ENCODE data around the gene HSD17B10. TPM values are rescaled to one million over a fixed set of nuclear protein-coding genes. Genes with fewer than 3 reads are reported as not detected.

Gene HSD17B10
- 10 to 100 TPM; 32.6 to 32.8 TPM for total RNA-seq
- 100 to 1,000 TPM; 127 to 128 TPM for polyA plus RNA-seq

DNA sequence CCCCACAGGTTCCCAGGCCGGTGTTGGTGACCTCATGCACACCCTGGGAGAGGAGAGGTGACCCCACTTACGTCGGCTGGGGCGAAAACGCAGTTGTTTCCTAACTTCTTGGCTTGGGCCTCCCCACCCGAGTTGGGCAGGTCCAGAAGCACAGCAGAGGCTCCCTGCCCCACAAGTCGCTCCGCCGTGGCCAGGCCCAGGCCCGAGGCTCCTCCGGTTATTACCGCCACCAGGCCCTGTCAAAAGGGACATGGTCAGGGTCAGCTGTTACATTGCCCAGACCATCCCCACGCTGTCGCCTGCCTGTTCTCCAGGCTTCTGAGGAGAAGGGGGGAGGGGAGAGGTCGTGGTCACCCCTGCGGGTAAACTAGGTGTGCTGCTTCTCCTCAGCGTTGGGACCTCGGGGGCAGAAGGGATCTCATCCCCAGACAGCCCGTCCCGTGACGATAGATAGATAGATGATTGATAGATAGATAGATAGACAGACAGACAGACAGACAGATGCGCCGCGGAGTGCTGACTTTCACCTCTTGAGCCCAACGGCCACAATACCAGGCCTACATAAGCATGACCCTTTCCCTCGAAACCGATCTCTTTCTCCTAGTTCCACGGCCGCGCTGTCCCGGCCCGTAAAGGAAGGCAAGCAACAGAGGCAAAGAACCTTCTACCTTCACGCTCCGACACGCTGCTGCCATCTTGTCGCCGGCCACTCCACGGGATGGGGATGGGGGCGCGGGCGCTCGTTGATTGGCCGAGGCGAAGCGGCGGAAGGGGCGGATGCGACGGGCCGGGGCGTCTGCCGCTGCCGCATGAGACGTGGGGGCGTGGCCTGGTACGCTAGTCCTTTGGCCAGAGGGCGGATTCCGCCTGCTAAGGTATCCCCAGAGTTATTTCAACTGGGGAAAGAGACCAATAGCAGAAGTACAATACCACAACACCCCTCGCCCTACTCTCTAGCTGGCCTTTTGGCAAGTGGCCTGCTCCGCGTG is at the start of gene HSD17B10:
Gene HSD17B10, minus strand, starts transcription at position 720 of the 989 bp plus-strand sequence. Its CDS starts 25 bp downstream, at position 695.
- no peaks in the 10 kb centered on the region for H3K9me3 Mint-ChIP-seq
- H3K4me1 ChIP-seq (ENCODE audit: insufficient read depth, low read length) = peaks cover 15% of the 10 kb centered on the region
- ChIA-PET CTCF (ENCODE audit: partially characterized antibody) (interaction anchor here (1.4 to 5.3 kb wide), 3 partner anchors 11 to 121 kb away, joined by 3 to 38 read pairs (median 5); partner anchors contain the start of gene RIBC1), POLR2A (ENCODE audit: partially characterized antibody) (interaction anchor here (1.4 to 3.7 kb wide), 2 partner anchors 9 to 11 kb away, joined by 3 to 24 read pairs; partner anchors contain the start of genes RIBC1 and SMC1A)
- peak within 1 kb of the TSS; percentile 47 to 72 for H3K4me3 ChIP-seq (ENCODE audit: low read length in 2 of 2)
- H3K4me3 Mint-ChIP-seq = peak within 1 kb of the TSS; percentile 88 to 98 (median 94)
- peak within 1 kb of the TSS; percentile 75 for H3K27ac ChIP-seq (ENCODE audit: low read depth, low read length)
- H3K27ac Mint-ChIP-seq = peak within 1 kb of the TSS; percentile 88 to 99 (median 95)
- DNase-seq = peak; percentile 81 to 85 (median 85)
- no peaks in the 10 kb centered on the region for H3K27me3 ChIP-seq (ENCODE audit: insufficient read depth, low read length)
- H3K27me3 Mint-ChIP-seq = peaks cover 0 to 2% of the 10 kb centered on the region in 2 donors
- H3K36me3 ChIP-seq (ENCODE audit: insufficient read depth, low read length) = peaks cover 4% of the 10 kb centered on the region
- peaks cover 7 to 21% (median 14%) of the 10 kb centered on the region in 4 donors for H3K4me1 Mint-ChIP-seq
- H3K36me3 Mint-ChIP-seq = peaks cover 3 to 25% of the 10 kb centered on the region in 2 donors
- H3K9me3 ChIP-seq (ENCODE audit: control insufficient read depth in 1 of 2, low read length in 2 of 2) = no peaks in the 10 kb centered on the region
- intact Hi-C loops (cut with micrococcal nuclease) = loop anchor here (1.0 kb wide), 1 partner anchor 12 kb away; the partner anchor contains the start of genes RIBC1 and SMC1A

DNA sequence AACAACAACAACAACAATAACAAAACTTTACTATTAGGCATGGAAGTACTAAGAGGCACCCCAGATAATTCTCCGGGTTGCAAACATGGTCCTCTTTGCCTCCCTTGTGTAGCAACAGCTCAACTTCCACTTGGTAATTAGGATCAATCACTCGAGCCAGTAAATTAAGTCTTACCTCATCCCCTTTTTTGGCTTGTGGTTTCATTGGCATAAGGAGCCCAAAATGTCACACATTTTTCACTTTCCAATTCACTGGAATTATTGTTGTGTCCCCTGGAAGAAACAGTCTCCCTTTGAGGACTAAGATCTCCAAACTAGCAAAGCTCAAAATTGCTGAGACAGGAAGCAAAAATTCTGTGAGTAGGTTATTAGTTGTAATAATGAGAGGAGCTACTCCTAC is 49.2 kb upstream of the HSD17B10 start:
- no peak overlapping the region for H3K27ac Mint-ChIP-seq
- no peaks in the 10 kb centered on the region for H3K9me3 Mint-ChIP-seq
- H3K4me3 Mint-ChIP-seq = no peak overlapping the region
- Histone ChIP-seq H3K27ac (ENCODE audit: low read depth, low read length) (no peak overlapping the region), H3K36me3 (ENCODE audit: insufficient read depth, low read length) (no peaks in the 10 kb centered on the region), H3K4me3 (ENCODE audit: low read length in 2 of 2) (no peak overlapping the region), H3K4me1 (ENCODE audit: insufficient read depth, low read length) (no peaks in the 10 kb centered on the region), H3K27me3 (ENCODE audit: insufficient read depth, low read length) (no peaks in the 10 kb centered on the region), H3K9me3 (ENCODE audit: control insufficient read depth in 1 of 2, low read length in 2 of 2) (no peaks in the 10 kb centered on the region)
- CTCF ChIA-PET (ENCODE audit: partially characterized antibody) = interaction anchor here (1.5 to 5.1 kb wide), 3 partner anchors 165 to 189 kb away, joined by 4 to 61 read pairs (median 40); no protein-coding TSS in a partner anchor
- no peak for DNase-seq
- intact Hi-C loops (cut with micrococcal nuclease) = no loop called here
- POLR2A ChIA-PET (ENCODE audit: partially characterized antibody) = no interaction called here
- peaks cover 0 to 2% of the 10 kb centered on the region in 2 donors for H3K27me3 Mint-ChIP-seq
- H3K4me1 Mint-ChIP-seq = peaks cover 0 to 15% (median 0%) of the 10 kb centered on the region in 4 donors
- H3K36me3 Mint-ChIP-seq = no peaks in the 10 kb centered on the region

DNA sequence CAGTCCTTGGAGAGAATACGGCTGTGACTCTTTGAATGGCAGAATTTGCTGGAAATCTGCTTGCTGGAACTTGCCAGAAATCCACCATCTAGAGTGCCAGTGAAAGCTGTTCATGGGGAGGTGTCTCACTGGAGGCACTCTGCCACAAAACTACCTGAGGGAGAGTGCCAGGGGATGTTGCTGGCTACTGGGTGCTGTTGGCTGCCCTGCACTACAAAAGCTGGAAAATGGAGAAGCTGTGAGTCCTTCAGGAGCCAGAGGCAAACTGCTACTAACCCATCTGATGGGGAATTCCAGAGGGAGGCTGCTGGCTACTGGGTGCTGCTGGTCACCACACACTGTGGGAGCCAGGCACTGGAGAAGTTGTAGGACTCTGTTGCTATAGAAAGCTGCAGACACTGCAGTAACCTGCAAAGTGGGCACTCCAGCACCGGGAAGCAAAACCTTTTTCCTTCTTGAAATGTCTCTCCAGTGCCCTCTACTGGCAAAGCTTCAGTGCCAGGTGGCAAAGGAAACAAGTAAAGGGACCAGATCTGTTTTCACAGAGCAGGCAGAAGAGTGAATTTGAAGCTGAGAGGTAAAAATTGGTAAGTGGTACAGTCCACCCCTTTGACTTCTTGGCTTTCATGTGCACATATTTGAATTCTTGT is 47.8 kb upstream of the HSD17B10 start:
- no peaks in the 10 kb centered on the region for H3K9me3 Mint-ChIP-seq
- H3K36me3 ChIP-seq (ENCODE audit: insufficient read depth, low read length) = no peaks in the 10 kb centered on the region
- DNase-seq = peak; percentile 37 to 51 (median 45)
- no peak overlapping the region for H3K27ac ChIP-seq (ENCODE audit: low read depth, low read length)
- H3K4me3 ChIP-seq (ENCODE audit: low read length in 2 of 2) = no peak overlapping the region
- no peak overlapping the region for H3K27ac Mint-ChIP-seq
- no peaks in the 10 kb centered on the region for H3K4me1 ChIP-seq (ENCODE audit: insufficient read depth, low read length)
- peaks cover 2% of the 10 kb centered on the region in 2 donors for H3K27me3 Mint-ChIP-seq
- no peaks in the 10 kb centered on the region for H3K36me3 Mint-ChIP-seq
- no peaks in the 10 kb centered on the region for H3K9me3 ChIP-seq (ENCODE audit: control insufficient read depth in 1 of 2, low read length in 2 of 2)
- no peak overlapping the region for H3K4me3 Mint-ChIP-seq
- ChIA-PET CTCF (ENCODE audit: partially characterized antibody) (interaction anchor here (0.6 to 5.1 kb wide), 17 partner anchors 9 to 198 kb away, joined by 3 to 61 read pairs (median 4); partner anchors contain the start of genes RIBC1 and SMC1A), POLR2A (ENCODE audit: partially characterized antibody) (no interaction called here)
- no peaks in the 10 kb centered on the region for H3K27me3 ChIP-seq (ENCODE audit: insufficient read depth, low read length)
- intact Hi-C loops (cut with micrococcal nuclease) = loop anchor here (1.0 kb wide), 2 partner anchors 165 to 169 kb away; no protein-coding TSS in a partner anchor
- H3K4me1 Mint-ChIP-seq = peaks cover 0 to 15% (median 0%) of the 10 kb centered on the region in 4 donors

DNA sequence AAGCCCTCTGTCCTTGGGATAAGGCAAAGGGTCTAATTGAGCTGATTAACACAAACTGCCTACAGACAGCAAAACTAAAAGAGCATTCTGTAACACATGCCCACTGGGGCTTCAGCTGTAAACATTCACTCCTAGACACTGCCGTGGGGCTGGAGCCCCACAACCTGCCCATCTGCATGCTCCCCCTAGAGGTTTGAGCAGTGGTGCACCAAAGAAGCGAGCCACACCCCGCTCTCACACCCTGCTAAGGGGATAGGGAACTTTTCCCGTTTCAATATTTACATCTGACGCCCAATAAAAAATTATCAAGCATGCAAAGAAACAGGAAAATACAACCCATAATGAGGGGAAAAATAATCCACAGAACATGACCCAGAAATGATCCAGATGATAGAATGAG is 46.9 kb upstream of the HSD17B10 start:
- peak in 1 of 5 donors; percentile 6 for DNase-seq
- H3K4me3 Mint-ChIP-seq = peak overlapping the region in 1 of 8 donors; percentile 52
- no peaks in the 10 kb centered on the region for H3K36me3 Mint-ChIP-seq
- H3K9me3 Mint-ChIP-seq = no peaks in the 10 kb centered on the region
- no peaks in the 10 kb centered on the region for H3K4me1 ChIP-seq (ENCODE audit: insufficient read depth, low read length)
- no peaks in the 10 kb centered on the region for H3K36me3 ChIP-seq (ENCODE audit: insufficient read depth, low read length)
- no peak overlapping the region for H3K27ac Mint-ChIP-seq
- H3K4me1 Mint-ChIP-seq = peaks cover 0 to 15% (median 0%) of the 10 kb centered on the region in 4 donors
- ChIA-PET CTCF (ENCODE audit: partially characterized antibody) (interaction anchor here (1.1 to 5.1 kb wide), 7 partner anchors 20 to 197 kb away, joined by 3 to 61 read pairs (median 17); partner anchors contain the start of genes RIBC1 and SMC1A), POLR2A (ENCODE audit: partially characterized antibody) (no interaction called here)
- peaks cover 2 to 3% of the 10 kb centered on the region in 2 donors for H3K27me3 Mint-ChIP-seq
- H3K27ac ChIP-seq (ENCODE audit: low read depth, low read length) = no peak overlapping the region
- intact Hi-C loops (cut with micrococcal nuclease) = no loop called here
- H3K27me3 ChIP-seq (ENCODE audit: insufficient read depth, low read length) = no peaks in the 10 kb centered on the region
- no peak overlapping the region for H3K4me3 ChIP-seq (ENCODE audit: low read length in 2 of 2)
- no peaks in the 10 kb centered on the region for H3K9me3 ChIP-seq (ENCODE audit: control insufficient read depth in 1 of 2, low read length in 2 of 2)

DNA sequence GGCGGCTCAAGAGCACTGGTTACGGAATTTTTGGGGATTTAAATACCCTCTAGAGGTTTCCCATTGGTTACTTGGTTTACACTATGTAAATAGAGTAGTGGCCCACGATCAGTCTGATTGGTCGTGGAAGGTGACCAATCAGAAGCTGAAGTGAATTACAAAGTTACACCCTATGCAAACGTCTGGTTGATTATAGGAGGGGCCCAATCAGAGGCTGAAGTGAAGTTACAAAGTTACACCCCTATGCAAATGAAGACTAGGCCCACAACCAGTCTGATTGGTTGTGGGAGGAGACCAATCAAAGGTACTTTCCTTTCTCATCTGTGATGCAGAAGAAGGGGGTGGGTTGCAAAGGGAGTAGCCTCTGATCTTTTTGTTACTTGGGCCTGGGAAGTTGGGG is 45.1 kb upstream of the HSD17B10 start:
- Mint-ChIP-seq H3K4me3 (no peak overlapping the region), H3K27ac (no peak overlapping the region), H3K27me3 (peaks cover 2 to 3% of the 10 kb centered on the region in 2 donors), H3K9me3 (no peaks in the 10 kb centered on the region), H3K4me1 (peaks cover 0 to 15% (median 0%) of the 10 kb centered on the region in 4 donors), H3K36me3 (no peaks in the 10 kb centered on the region)
- CTCF ChIA-PET (ENCODE audit: partially characterized antibody) = interaction anchor here (5.1 kb wide), 1 partner anchor 167 kb away, joined by 61 read pairs; no protein-coding TSS in a partner anchor
- intact Hi-C loops (cut with micrococcal nuclease) = no loop called here
- no peaks in the 10 kb centered on the region for H3K36me3 ChIP-seq (ENCODE audit: insufficient read depth, low read length)
- no peaks in the 10 kb centered on the region for H3K9me3 ChIP-seq (ENCODE audit: control insufficient read depth in 1 of 2, low read length in 2 of 2)
- H3K4me1 ChIP-seq (ENCODE audit: insufficient read depth, low read length) = no peaks in the 10 kb centered on the region
- no peaks in the 10 kb centered on the region for H3K27me3 ChIP-seq (ENCODE audit: insufficient read depth, low read length)
- H3K4me3 ChIP-seq (ENCODE audit: low read length in 2 of 2) = no peak overlapping the region
- POLR2A ChIA-PET (ENCODE audit: partially characterized antibody) = no interaction called here
- H3K27ac ChIP-seq (ENCODE audit: low read depth, low read length) = no peak overlapping the region
- no peak for DNase-seq

DNA sequence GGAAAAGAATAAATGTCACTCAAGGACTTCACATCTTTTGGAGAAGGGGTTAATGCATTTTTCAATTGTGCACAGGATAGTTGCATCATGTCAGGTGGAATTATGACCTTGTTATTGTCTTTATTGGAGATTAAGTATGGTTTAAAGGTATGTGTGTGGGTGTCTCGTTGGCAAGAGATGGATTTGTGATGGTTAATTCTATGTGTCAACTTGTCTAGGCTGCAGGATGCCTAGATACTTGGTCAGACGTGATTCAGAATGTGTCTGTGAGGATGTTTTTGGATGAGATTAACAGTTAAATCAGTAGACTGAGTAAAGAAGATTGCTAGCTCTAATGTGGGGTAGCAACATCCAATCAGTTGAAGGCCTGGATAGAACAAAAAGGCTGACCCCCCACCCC is 42.2 kb upstream of the HSD17B10 start:
- POLR2A ChIA-PET (ENCODE audit: partially characterized antibody) = no interaction called here
- H3K36me3 ChIP-seq (ENCODE audit: insufficient read depth, low read length) = no peaks in the 10 kb centered on the region
- intact Hi-C loops (cut with micrococcal nuclease) = no loop called here
- peaks cover 5% of the 10 kb centered on the region in 2 donors for H3K27me3 Mint-ChIP-seq
- no peak overlapping the region for H3K27ac ChIP-seq (ENCODE audit: low read depth, low read length)
- CTCF ChIA-PET (ENCODE audit: partially characterized antibody) = no interaction called here
- no peaks in the 10 kb centered on the region for H3K27me3 ChIP-seq (ENCODE audit: insufficient read depth, low read length)
- H3K4me3 ChIP-seq (ENCODE audit: low read length in 2 of 2) = no peak overlapping the region
- peaks cover 0 to 6% (median 0%) of the 10 kb centered on the region in 4 donors for H3K4me1 Mint-ChIP-seq
- no peaks in the 10 kb centered on the region for H3K36me3 Mint-ChIP-seq
- H3K4me3 Mint-ChIP-seq = no peak overlapping the region
- no peaks in the 10 kb centered on the region for H3K9me3 ChIP-seq (ENCODE audit: control insufficient read depth in 1 of 2, low read length in 2 of 2)
- no peaks in the 10 kb centered on the region for H3K4me1 ChIP-seq (ENCODE audit: insufficient read depth, low read length)
- no peak overlapping the region for H3K27ac Mint-ChIP-seq
- no peak for DNase-seq
- H3K9me3 Mint-ChIP-seq = no peaks in the 10 kb centered on the region
